Skeletal muscle cell (primary cell): ENCODE data around the gene NSMCE1.
"Not testable (repeated sequence)": the region's sequence is repeated elsewhere in the genome, so short reads cannot be mapped to it uniquely, and the experiment has no call there.

Experiments
- DNase-seq: peaks from one replicate; pipeline ENCODE4 v3.0.0-alpha.2; 2010; ENCODE audit warnings: low read depth
- H3K4me3 ChIP-seq: 2 replicates; pipeline ENCODE4 v1.5.1; 2011; ENCODE audit warnings: low read depth, mild to moderate bottlenecking, control low read depth, low read length, moderate library complexity

NSMCE1 gene

GRCh38 chr16:27273670-27274423 is 5.3 kb upstream of the NSMCE1 start:
- peak; percentile 72 for DNase-seq

DNA sequence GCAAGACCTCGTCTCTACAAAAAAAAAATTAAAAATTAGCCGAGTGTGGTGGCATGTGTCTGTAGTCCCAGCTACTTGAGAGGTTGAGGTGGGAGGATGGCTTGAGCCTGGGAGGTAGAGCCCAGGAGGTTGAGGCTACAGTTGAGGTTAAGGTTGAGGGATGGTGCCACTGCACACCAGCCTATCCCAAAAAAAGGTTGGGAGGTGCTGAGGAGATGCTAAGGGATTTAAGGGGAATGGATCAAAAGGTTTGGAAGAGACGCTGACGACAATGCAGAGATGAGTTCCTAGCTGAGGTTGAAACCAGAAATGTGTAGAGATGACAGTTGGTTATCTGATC is 4.7 kb upstream of the NSMCE1 start:
- no peak overlapping the region for H3K4me3 ChIP-seq
- DNase-seq, result no peak

More at GRCh38 chr16:27273670-27274423, 5.3 kb upstream of the NSMCE1 start:
- no peak overlapping the region for H3K4me3 ChIP-seq

DNA sequence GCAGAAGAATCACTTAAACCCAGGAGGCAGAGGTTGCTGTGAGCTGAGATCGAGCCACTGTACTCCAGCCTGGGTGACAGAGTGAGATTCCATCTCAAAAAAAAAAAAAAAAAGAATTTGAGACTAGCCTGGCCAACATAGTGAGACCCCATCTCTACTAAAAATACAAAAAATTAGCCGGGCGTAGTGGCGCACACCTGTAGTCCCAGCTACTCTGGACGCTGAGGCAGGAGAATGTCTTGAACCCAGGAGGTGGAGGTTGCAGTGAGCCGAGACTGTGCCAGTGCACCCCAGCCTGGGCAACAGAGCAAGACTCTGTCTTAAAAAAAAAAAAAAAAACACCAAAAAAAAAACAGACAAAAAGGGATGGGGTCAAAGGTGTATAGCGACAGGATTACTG is 4.1 kb upstream of the NSMCE1 start:
- DNase-seq, H3K4me3 ChIP-seq: not testable (repeated sequence)

GRCh38 chr16:27272076-27272475 is 3.5 kb upstream of the NSMCE1 start:
- H3K4me3 ChIP-seq, result no peak overlapping the region
- no peak for DNase-seq

DNA sequence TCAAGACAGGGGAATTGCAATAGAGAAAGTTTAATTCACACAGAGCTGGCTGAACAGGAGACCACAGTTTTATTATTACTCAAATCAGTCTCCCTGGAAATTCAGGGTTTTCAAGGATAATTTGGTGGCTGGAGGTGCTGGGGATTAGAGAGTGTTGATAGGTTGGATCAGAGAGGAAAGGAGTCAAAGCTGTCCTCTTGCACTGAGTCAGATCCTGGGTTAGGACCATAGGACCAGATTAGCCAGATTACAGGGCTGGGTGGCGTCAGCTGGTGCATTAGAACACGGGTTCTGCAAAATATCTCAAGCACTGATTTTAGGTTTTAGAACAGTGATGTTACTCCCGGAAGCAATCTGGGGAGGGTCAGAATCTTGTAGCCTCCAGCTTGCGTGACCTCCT is 1.8 kb upstream of the NSMCE1 start:
- H3K4me3 ChIP-seq, result no peak overlapping the region
- DNase-seq, result no peak

- peak overlapping the region; percentile 93 for H3K4me3 ChIP-seq
- no peak for DNase-seq
Observed at GRCh38 chr16:27269300-27270150, 953 bp upstream of the NSMCE1 start.

- no peak for DNase-seq
- no peak overlapping the region for H3K4me3 ChIP-seq
Observed at GRCh38 chr16:27267037-27267677, 1.4 kb downstream of the NSMCE1 start.

- no peak for DNase-seq
- no peak overlapping the region for H3K4me3 ChIP-seq
Observed at GRCh38 chr16:27265982-27266381, 2.6 kb downstream of the NSMCE1 start.

DNA sequence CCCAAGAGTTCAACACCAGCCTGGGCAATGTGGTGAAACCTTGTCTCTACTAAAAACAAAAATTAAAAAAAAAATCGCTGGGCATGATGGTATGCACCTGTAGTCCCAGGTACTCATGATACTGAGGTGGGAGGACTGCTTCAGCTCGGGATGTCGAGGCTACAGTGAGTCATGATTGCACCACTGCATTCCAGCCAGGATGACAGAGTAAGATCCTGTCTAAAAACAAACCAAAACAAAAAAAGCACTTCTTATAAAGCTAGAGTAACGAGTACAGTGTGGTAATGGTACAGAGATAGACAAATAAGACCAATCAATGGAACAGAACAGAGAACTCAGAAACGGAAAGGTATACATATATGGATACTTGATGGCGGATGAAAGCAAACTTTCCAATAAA is 4.4 kb downstream of the NSMCE1 start:
- no peak overlapping the region for H3K4me3 ChIP-seq
- no peak for DNase-seq

DNA sequence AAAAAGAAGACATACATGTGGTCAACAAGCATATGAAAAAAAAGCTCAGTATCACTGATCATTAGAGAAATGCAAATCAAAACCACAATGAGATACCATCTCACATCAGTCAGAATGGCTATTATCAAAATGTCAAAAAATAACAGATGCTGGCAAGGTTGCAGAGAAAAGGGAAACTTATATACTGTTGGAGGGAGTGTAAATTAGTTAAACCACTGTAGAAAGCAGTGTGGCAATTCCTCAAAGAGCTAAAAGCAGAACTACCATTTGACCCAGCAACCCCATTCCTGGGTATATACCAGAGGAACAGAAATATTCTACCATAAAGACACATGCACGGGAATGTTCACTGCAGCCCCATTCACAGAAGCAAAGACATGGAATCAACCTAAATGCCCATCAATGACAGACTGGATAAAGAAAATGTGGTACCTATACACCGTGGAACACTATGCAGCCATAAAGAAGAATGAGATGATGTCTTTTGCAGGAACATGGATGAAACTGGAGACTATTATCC is 5.6 kb downstream of the NSMCE1 start:
- DNase-seq, result not testable (repeated sequence)

GRCh38 chr16:27259710-27260109 is 8.9 kb downstream of the NSMCE1 start:
- no peak overlapping the region for H3K4me3 ChIP-seq
- DNase-seq, result no peak

More for the DNA sequence above, 5.6 kb downstream of the NSMCE1 start:
- not testable (repeated sequence) for H3K4me3 ChIP-seq

DNA sequence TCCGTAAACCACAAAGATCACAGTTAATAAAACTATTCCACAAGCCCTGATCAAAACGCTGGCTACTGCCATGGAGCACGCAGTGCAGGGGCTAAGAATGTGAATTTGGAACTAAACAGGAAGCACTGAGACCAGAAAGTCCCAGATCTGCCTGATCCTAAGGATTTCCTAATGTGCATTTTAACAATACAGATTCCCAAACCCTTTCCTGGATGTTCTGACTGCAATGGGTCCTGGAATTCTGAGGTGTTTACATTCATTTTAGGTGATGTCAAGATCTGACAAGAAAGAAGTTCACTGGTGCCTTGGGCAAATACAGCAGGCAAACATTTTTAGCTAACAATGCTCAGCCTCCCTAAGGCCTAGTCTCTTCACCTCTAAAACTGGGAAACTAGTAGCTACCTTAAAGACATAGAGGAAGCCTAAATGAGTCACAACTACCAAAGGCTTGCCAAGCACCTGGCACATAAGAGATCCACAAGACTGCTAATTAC is 10.3 kb downstream of the NSMCE1 start:
- no peak for DNase-seq
- H3K4me3 ChIP-seq, result no peak overlapping the region

GRCh38 chr16:27257271-27257670 is 11.3 kb downstream of the NSMCE1 start:
- H3K4me3 ChIP-seq, result no peak overlapping the region
- DNase-seq, result no peak

GRCh38 chr16:27256861-27257260 is 11.7 kb downstream of the NSMCE1 start:
- no peak overlapping the region for H3K4me3 ChIP-seq
- no peak for DNase-seq

DNA sequence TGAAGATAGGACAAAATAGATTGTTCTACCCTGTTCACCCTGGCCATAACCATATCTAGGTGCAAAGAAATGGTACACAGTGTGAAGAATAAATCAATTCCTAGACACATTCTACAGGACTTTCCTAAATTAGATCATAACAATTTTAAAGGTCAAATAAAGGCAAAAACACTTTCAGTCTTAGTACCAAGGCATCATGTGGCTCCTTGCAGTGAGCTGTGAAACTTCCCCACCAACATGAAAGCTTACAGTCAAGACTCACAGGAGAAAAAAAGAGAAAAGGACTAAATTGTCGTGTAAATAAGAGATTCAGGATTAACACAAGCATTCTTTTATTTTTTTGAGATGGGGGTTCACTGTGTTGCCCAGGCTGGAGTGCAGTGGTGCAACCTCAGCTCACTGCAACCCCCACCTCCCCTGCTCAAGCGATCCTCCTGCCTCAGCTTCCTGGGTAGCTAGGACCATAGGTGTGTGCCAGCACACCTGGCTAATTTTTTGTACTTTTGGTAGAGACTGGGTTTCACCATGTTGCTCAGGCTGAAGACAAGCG is 14.2 kb downstream of the NSMCE1 start:
- H3K4me3 ChIP-seq, result no peak overlapping the region
- DNase-seq, result no peak

DNA sequence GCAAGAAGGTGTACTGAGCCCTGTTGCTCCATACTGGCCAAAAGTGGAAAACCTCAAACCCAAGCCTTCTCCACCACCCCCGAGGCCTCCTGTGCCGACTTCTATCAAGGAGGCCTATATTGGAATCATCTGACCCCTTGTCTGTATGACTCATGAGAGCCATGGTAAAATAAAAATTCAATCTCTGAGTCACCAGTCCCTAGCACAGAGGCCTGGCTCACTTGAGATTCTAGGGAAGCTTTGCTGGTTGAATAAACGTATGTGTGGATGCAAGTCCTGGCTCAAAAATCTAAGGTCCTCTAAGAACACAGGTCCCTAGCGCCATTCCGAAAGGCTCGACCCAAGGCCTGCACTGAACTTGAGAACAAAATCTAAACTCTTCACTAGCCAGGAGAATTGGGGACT is 15.0 kb downstream of the NSMCE1 start:
- no peak overlapping the region for H3K4me3 ChIP-seq

DNA sequence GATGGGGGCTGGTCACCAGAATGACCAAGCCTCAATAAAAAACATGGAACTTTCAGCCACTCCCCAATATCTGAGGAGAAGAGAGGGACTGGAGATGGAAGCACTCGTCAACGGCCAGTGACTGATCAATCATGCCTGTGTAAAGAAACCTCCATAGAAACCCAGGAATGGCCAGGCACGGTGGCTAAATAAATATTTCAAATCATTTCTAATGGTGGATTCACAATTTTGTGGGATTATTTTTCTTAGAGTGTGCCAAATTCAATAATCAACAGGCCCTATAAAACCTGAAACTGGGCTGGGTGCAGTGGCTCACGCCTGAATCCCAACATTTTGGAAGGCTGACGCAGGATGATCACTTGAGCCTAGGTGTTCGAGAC is 16.4 kb downstream of the NSMCE1 start:
- no peak overlapping the region for H3K4me3 ChIP-seq
- no peak for DNase-seq

More for the DNA sequence above, 15.0 kb downstream of the NSMCE1 start:
- DNase-seq, result peak; percentile 65

- H3K4me3 ChIP-seq, result no peak overlapping the region
- no peak for DNase-seq
Observed at GRCh38 chr16:27251541-27252205, 16.9 kb downstream of the NSMCE1 start.

- not testable (repeated sequence) for H3K4me3 ChIP-seq, DNase-seq
Observed at GRCh38 chr16:27248886-27249285, 19.7 kb downstream of the NSMCE1 start.
